GM19240 (cell line): ENCODE results near the gene AKR1E2.

ENCODE experiments used
- DNase-seq: peaks from one replicate; pipeline ENCODE4 v3.0.0; 2011; ENCODE audit warnings: low spot score; ENCODE audit not compliant: insufficient read length

The AKR1E2 gene

DNA sequence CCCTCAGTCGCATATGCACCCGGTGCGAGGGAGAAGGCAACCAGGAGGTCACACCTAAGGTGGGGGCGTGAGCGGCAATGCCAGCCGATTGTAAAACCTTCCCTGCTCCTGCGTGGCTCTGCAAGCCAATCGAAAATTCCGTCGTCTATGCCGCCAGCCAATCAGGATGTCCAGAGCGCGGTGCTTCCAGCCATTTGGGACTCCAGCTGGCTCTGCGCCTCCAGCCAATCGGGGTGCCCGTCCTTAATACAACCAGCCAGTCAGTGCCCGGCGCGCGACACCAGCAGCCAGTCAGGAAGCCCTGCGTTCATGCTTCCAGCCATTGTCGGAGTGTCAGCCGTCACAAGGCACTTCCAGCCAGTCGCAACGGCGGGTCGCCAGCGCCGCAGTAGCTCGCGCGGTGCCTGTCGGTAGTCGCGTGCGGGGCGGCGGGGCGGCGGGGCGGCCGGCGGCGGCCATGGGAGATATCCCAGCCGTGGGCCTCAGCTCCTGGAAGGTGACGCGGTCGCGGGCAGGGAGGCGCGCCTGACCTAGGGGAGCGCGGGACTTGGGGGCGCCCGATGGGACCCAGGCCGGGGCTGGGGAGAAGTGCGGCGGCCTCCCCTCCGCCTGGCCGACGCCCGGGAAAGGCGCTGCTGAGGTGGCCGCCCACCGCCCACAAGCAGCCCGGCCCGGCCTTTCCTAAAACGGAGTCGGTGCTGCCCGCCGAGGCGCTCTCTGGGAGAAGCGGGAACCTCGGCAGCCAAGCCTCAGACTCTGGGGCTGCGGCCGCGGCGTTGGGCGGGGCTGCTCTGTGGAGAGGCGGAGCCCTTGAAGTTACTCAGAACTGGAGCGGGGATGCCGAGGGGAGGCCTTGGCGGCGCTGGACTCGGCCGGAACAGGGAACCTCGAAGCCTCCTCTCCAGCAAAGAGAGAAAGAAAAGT is at the start of gene AKR1E2:
TSS of gene AKR1E2 (plus strand) at position 340 of the 924 bp plus-strand sequence. CDS start at position 458, 118 bp downstream.
- no peak for DNase-seq

DNA sequence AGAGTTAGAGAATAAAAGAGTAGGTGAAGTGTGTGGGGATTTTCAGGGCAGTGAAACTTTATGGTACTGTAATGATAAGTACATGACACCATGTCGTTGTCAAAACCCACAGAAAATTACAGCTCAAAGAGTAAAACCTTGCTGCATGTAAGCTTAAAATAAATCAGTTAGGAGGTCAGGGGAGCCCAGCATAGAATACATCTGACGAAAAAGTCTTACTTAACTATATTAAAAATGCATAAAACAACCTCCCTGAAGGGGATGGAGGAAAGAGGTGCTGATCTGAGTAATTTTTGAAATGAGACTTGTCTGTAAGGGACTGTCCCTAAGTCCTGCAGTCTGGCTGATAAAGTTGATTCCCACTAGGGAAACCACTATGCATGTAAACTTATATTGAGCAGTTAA is 49.8 kb upstream of the AKR1E2 start:
- DNase-seq = no peak

DNA sequence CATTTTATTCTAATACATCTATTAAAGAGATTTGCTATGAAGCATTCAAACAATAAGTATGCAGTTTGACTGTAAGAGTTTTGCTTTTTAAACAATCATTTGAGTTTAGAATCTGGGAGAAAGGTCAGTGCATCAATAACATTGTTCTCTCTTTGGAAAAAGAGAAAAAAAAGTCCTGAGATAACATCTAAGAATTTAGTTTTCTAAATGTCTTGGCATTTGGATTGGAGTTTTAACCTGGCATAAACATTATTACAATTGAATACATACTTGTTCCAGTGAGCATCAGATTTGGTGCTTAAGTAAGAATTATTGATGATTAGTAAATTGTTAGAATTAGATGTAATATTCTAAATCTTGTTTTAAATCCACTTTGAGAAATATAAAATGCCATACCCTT is 47.2 kb upstream of the AKR1E2 start:
- DNase-seq = no peak

- DNase-seq = no peak
These were observed 45.9 kb upstream of the AKR1E2 start for GRCh38 chr10:4780091-4780490.

- no peak for DNase-seq
These were observed 45.2 kb upstream of the AKR1E2 start for GRCh38 chr10:4780782-4781181.

GRCh38 chr10:4781955-4782354 is 44.1 kb upstream of the AKR1E2 start:
- DNase-seq = no peak

GRCh38 chr10:4784667-4785333 is 41.2 kb upstream of the AKR1E2 start:
- no peak for DNase-seq

DNA sequence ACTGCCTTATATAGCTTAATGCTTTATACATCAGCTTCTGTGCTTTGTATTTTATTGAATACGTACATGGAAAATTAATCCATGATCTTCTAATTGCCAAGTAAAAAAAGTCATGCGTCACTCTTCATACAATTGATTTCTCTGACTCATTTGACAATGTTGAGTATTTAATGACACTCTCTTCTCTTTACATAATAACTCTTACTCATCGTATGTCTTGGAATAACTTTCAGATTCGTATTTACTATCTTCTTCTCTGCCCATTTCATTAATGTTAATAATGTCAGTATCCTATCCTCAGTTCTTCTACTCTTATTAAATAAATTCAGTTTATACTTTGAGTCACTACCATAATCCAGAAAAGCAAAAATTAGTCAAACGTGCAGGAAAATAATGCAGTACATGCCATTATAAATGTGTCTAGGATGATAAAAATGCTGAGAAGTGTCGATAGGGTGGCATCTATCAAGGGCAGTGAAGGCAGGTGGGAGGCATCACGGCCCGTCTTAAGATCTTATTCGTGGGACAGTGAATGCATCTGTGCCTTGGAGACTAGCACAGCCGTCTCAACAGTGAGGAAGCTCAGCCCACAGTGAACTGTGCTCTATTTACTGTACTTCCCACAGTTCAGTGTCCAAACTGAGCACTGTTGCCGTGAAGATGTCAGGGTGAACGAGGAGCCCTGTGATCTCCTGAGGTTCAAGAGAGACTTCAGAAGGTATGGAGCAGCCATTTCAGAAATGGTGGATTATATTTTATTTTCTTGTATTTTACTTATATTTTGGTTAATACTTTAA is 39.8 kb upstream of the AKR1E2 start:
- no peak for DNase-seq

GRCh38 chr10:4790045-4790444 is 36.0 kb upstream of the AKR1E2 start:
- DNase-seq = no peak

DNA sequence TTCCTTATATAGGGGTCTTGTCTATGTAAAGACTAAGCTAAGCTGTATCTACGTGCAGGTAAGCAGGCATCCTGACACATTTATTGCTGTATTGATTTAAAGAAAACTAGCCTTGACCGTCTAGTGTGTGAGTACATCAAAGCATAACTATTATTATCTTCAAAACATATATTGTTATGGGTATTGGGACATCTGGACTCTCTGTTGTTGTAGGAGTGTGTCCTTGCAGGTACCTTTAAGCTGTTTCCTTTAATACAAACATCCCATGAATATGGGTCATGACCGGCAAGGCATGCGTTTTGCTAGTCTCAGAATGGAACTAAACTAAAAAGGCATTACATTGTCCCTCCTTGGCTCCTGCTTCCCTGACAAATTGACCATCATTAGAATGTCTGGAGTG is 35.1 kb upstream of the AKR1E2 start:
- no peak for DNase-seq

DNA sequence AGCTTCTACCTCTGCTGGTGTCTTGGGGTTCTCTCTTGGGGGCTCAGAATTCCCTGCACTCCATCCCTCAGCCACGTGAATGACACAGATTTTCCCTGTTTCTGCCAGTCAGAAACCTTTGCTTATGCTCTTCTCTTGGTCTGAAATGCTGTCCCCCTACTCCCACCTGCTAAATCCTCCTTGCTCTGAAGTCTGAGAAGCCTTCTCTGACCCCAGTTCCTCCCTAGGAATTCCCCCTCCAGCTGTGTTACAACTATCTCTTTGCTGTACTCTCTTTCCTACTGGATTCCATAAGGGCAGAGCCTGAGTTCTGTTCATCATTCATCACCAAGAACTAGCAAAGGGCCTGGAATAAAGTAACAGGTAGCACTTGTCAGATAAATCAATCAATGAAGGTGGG is 33.6 kb upstream of the AKR1E2 start:
- DNase-seq = no peak

DNA sequence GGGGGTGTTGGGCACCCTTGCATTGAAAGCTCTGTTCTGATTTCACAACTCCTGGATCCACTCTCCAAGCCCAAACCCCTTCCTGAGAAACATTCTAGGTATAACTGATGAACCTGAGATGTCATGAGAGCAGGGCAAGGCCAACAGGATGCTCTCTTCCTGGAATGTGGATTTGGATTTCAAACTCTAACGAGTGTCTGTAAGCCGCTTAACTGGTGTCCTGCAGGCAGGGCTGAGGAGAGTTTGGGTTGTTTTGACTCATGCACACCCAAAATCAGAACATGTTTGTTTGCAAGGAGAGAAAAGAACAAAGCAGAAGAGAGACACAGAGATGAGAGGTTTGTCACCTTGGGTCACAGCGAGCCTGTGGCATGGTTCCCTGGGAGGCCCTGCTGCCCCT is 24.6 kb upstream of the AKR1E2 start:
- DNase-seq = no peak

DNA sequence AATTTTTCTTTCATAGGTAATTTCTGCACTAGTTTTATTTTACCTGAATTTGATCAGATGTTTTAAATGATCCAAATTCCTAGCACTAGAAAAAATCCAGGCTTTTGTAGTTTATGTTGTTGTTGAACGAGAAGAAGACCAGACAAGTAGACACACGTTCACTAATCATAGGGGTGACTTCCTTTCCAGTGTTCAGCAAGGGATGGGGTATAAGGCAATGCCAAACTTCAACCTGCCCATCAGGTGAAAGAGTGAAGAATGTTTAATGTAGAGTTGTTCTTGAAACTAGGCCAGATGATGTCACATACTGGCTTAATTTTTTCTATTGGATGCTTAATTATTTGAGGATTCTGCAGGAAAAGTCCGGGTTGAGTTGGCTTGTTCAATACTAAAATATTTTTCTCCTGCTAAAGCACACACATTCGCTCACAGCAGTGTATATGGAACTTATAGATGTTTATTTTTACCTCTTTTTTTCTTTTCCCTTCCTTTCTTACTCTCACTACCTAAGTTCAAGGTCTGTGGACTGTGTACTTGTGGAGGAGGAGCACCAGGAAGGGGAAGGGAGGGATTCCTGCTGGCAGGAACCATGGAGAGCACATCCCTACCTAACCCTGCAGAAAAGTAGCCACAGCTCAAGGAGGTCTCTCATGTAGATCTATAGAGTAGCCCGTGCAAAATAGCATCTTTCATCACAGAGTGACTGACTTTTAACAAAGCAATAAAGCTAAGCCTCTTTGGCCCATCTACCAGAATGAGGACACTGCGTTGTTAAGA is 23.1 kb upstream of the AKR1E2 start:
- DNase-seq = no peak

- DNase-seq = no peak
These were observed 22.2 kb upstream of the AKR1E2 start for GRCh38 chr10:4803822-4804221.

GRCh38 chr10:4804465-4804864 is 21.5 kb upstream of the AKR1E2 start:
- DNase-seq = no peak

DNA sequence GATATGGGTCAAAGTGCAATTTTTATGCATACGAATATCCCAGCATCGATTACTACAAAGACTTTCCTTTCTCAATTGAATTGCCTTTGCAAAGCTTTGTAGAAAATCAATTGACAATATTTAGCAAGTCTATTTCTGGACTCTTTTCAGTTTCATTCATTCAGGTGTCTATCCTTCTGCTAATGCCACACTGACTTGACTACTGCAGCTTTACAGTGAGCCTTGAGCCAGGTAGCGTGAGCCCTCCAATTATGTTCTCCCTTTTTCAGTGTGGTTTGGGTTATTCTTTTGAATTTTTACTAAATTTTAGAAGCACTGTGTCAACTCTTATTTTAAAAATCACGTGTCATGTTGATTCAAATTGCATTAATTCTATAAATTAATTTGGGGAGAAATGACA is 19.5 kb upstream of the AKR1E2 start:
- DNase-seq = no peak

DNA sequence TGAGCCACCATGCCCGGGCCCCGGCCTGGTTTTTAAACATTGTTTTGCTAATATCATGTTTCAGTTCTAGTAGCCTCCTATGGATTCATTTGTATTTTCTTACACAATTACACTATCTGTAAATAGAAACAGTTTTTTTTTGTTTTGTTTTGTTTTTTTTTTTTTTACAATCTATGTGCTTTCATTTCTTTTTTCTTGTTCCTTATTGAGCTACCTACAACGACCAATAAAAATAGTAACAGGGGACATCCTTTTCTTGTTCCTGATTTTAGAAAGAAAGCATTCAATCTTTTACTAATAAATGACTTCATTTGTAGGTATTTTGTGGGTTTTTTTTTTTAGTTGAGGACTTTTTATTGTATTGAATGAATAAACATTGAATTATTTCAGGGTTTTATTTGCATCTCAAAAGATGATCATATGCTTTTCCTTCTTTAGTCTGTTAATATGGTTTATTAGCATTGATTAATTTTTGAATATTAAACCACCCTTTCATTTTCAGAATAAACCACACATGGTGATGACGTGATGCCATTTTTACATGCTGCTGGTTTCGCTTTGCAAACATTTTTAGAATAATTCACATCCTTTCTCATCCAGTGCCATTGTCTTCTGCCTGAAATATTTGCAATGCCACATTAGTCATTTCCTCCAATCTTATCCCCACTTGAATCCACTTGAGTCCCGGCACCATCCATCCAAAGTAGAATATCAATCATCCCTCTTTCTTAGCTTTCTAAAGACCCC is 18.1 kb upstream of the AKR1E2 start:
- no peak for DNase-seq

GRCh38 chr10:4809156-4809555 is 16.9 kb upstream of the AKR1E2 start:
- no peak for DNase-seq

- no peak for DNase-seq
These were observed 15.9 kb upstream of the AKR1E2 start for GRCh38 chr10:4810092-4810491.

DNA sequence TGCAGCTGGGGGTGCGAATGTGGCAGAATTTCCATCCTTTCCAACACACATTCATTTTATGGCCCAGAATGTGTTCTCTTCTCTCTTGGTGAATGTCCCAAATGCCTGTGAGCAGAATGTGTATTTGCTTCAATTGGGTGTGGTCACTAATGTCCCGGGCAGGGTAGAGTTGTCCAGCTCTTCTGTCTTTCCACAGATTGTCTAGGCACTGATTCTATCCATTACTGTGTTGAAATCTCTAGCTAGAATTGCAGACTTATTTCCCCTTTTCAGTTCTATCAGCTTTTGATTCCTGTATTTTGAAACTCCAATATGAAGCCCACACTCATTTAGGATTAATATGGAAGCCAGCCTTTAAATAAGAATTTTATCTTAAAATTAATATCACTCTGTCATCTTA is 14.0 kb upstream of the AKR1E2 start:
- DNase-seq = no peak
